ENCODE data around the gene CDH8. TPM values are rescaled to one million over a fixed set of nuclear protein-coding genes. Genes with fewer than 3 reads are reported as not detected.
A peak's percentile ranks its signal among the peaks of the same experiment; 100 is the strongest.

CDH8 gene
- total and polyA plus RNA-seq, 4 donors = 0.02 to 3.1 (median 0.30) TPM

DNA sequence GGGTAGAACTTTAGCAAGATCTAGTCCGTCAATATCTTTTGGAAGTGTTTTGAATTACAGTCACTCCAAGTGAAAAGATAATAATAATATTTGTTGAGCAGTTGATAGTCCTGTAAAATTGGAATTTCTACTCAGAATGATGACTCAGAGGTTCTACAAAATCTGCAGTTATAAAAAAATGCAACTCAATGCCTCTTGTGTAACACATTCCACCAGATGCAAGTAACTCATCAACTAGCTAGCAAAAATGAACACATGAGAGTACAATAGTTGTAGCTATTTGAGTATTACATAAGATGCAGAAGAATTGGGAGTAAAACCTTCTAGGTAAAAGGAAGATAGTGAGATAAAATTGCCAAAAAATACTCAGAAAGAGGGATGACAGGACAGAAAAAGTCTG lies 177.2 kb downstream of the CDH8 start:
- H3K27ac ChIP-seq (ENCODE audit: low read depth in 1 of 2, low read length in 1 of 2) = no peak overlapping the region
- TF ChIP-seq, protein P1, sequence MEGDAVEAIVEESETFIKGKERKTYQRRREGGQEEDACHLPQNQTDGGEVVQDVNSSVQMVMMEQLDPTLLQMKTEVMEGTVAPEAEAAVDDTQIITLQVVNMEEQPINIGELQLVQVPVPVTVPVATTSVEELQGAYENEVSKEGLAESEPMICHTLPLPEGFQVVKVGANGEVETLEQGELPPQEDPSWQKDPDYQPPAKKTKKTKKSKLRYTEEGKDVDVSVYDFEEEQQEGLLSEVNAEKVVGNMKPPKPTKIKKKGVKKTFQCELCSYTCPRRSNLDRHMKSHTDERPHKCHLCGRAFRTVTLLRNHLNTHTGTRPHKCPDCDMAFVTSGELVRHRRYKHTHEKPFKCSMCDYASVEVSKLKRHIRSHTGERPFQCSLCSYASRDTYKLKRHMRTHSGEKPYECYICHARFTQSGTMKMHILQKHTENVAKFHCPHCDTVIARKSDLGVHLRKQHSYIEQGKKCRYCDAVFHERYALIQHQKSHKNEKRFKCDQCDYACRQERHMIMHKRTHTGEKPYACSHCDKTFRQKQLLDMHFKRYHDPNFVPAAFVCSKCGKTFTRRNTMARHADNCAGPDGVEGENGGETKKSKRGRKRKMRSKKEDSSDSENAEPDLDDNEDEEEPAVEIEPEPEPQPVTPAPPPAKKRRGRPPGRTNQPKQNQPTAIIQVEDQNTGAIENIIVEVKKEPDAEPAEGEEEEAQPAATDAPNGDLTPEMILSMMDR (IDR thresholded peaks at IDR 0.05; ENCODE audit: control extremely low read depth, extremely low read depth) = no peak
- H3K36me3 ChIP-seq (ENCODE audit: control insufficient read depth in 4 of 4, insufficient read depth in 4 of 4, low read length in 4 of 4) = no peaks in the 10 kb centered on the region
- no peak overlapping the region for H3K4me3 ChIP-seq
- H3K9ac ChIP-seq (ENCODE audit: insufficient read depth in 1 of 2, low read length in 2 of 2) = no peak overlapping the region
- ATAC-seq (ENCODE audit: insufficient read depth, low FRiP score) = no peak
- no peaks in the 10 kb centered on the region for H3K27me3 ChIP-seq (ENCODE audit: control insufficient read depth in 3 of 3, insufficient read depth in 3 of 3, low read length in 2 of 3)
- H3K4me1 ChIP-seq (ENCODE audit: control insufficient read depth in 5 of 5, insufficient read depth in 5 of 5, low read length in 5 of 5) = no peaks in the 10 kb centered on the region
- WGBS, 2 donors = 89% methylated on average over 1 of the region's 1 CpG
- no peak for DNase-seq
- peaks cover 0 to 3% (median 0%) of the 10 kb centered on the region in 4 donors for H3K9me3 ChIP-seq (ENCODE audit: control insufficient read depth in 4 of 4, insufficient read depth in 3 of 4, low read length in 3 of 4)

DNA sequence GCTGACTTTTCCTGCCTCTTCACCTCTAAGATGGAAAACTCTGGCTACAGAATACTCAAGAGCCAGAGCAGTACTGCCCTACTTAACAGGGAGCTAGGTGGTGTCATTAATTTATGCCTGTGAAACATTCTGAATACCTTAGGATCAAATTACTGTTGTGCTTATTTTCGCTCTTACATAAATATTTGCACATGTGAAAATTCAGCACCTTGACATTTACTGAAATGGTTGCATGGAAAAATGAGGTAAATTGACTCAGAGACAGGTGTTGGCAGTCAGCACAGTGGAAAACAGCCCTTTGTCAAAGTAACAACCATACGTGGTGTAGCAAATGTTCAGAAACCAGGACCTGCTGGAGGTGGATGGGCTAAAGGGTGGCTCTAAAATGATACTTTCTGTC lies 193.6 kb downstream of the CDH8 start:
- Histone ChIP-seq H3K4me1 (ENCODE audit: control insufficient read depth in 5 of 5, insufficient read depth in 5 of 5, low read length in 5 of 5) (no peaks in the 10 kb centered on the region), H3K4me3 (no peak overlapping the region), H3K9me3 (ENCODE audit: control insufficient read depth in 4 of 4, insufficient read depth in 3 of 4, low read length in 3 of 4) (no peaks in the 10 kb centered on the region), H3K36me3 (ENCODE audit: control insufficient read depth in 4 of 4, insufficient read depth in 4 of 4, low read length in 4 of 4) (no peaks in the 10 kb centered on the region), H3K9ac (ENCODE audit: insufficient read depth in 1 of 2, low read length in 2 of 2) (no peak overlapping the region), H3K27ac (ENCODE audit: low read depth in 1 of 2, low read length in 1 of 2) (no peak overlapping the region), H3K27me3 (ENCODE audit: control insufficient read depth in 3 of 3, insufficient read depth in 3 of 3, low read length in 2 of 3) (no peaks in the 10 kb centered on the region)
- WGBS, 2 donors = 75 to 76% methylated on average over 2 of the region's 2 CpGs
- ATAC-seq (ENCODE audit: insufficient read depth, low FRiP score) (no peak), DNase-seq (peak in 1 of 3 donors; percentile 9)
- TF ChIP-seq, protein P1 (IDR thresholded peaks at IDR 0.05; ENCODE audit: control extremely low read depth, extremely low read depth) = no peak

DNA sequence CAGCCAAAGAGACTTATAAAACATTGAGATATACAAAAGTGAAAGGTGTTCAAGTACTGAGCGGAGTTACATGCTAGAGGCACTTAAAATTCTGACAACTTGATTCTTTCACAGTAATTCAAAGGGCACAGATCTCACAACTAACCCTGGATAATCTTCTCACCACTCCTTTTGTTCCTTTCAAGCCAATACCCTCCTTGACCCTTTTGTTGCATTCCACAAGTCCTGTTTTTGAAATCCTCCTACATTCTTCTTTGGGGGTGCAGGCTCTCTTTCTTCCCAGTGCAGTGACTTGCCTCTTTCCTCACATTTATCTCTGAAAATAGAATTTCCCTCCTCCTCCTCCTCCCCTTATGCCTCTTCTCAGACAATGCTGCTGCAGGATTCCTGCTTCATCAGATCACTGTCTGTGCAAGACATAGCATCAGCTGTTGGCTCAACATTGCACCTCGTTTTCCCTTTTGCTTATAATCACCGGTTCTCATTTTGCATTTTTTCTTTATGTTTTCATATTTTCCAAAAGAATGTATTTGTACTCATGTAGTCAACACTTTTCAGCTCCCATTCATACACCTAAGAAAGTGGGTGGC lies 199.3 kb downstream of the CDH8 start:
- no peak overlapping the region for H3K9ac ChIP-seq (ENCODE audit: insufficient read depth in 1 of 2, low read length in 2 of 2)
- H3K27me3 ChIP-seq (ENCODE audit: control insufficient read depth in 3 of 3, insufficient read depth in 3 of 3, low read length in 2 of 3) = no peaks in the 10 kb centered on the region
- no peaks in the 10 kb centered on the region for H3K9me3 ChIP-seq (ENCODE audit: control insufficient read depth in 4 of 4, insufficient read depth in 3 of 4, low read length in 3 of 4)
- no peaks in the 10 kb centered on the region for H3K36me3 ChIP-seq (ENCODE audit: control insufficient read depth in 4 of 4, insufficient read depth in 4 of 4, low read length in 4 of 4)
- H3K4me3 ChIP-seq = no peak overlapping the region
- TF ChIP-seq, protein P1 (IDR thresholded peaks at IDR 0.05; ENCODE audit: control extremely low read depth, extremely low read depth) = no peak
- no peak for ATAC-seq (ENCODE audit: insufficient read depth, low FRiP score)
- no peaks in the 10 kb centered on the region for H3K4me1 ChIP-seq (ENCODE audit: control insufficient read depth in 5 of 5, insufficient read depth in 5 of 5, low read length in 5 of 5)
- WGBS, 2 donors = 55 to 75% methylated on average over 3 of the region's 3 CpGs
- DNase-seq = no peak
- H3K27ac ChIP-seq (ENCODE audit: low read depth in 1 of 2, low read length in 1 of 2) = no peak overlapping the region

DNA sequence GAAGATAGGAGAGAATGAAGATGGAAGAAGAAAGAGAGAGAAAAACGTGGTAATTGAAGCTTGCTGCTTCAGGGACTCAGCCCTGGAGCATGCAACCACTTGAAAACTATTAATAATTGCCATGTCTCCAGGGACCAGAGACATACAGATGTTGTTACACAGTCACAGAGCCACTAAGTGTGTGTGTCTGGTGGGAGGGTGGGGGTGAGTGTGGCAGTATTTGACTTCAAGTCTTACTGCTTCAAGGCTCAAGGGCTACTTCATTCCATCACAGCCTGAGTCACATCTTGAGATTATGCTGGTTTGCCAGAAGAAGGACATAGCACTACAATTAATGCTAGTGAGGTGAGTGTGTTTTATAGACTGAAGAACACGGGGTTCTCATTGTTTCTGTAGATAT lies 202.2 kb downstream of the CDH8 start:
- H3K9ac ChIP-seq (ENCODE audit: insufficient read depth in 1 of 2, low read length in 2 of 2) = no peak overlapping the region
- no peaks in the 10 kb centered on the region for H3K36me3 ChIP-seq (ENCODE audit: control insufficient read depth in 4 of 4, insufficient read depth in 4 of 4, low read length in 4 of 4)
- H3K4me3 ChIP-seq = no peak overlapping the region
- TF ChIP-seq, protein P1 (IDR thresholded peaks at IDR 0.05; ENCODE audit: control extremely low read depth, extremely low read depth) = no peak
- DNase-seq = no peak
- 61 to 77% methylated on average over 2 of the region's 2 CpGs for WGBS, 2 donors
- H3K27me3 ChIP-seq (ENCODE audit: control insufficient read depth in 3 of 3, insufficient read depth in 3 of 3, low read length in 2 of 3) = no peaks in the 10 kb centered on the region
- H3K4me1 ChIP-seq (ENCODE audit: control insufficient read depth in 5 of 5, insufficient read depth in 5 of 5, low read length in 5 of 5) = no peaks in the 10 kb centered on the region
- ATAC-seq (ENCODE audit: insufficient read depth, low FRiP score) = no peak
- H3K27ac ChIP-seq (ENCODE audit: low read depth in 1 of 2, low read length in 1 of 2) = no peak overlapping the region
- H3K9me3 ChIP-seq (ENCODE audit: control insufficient read depth in 4 of 4, insufficient read depth in 3 of 4, low read length in 3 of 4) = no peaks in the 10 kb centered on the region
